B cell (primary cell): ENCODE results near the gene PIK3R2. TPM values are rescaled to one million over a fixed set of nuclear protein-coding genes. Genes with fewer than 3 reads are reported as not detected.

ENCODE experiments used
- ATAC-seq: fragments of 200-7000 bp; cut with Tn5 transposase; one replicate; pipeline ENCODE4 v1.10.0; 2021; ENCODE audit warnings: low read depth, mild to moderate bottlenecking, moderate number of reproducible peaks, moderate library complexity
- CTCF ChIA-PET: fragments of 350-600 bp; sonication (Branson Sonifier 250); formaldehyde crosslinking; loops from one replicate; lab custom pipeline; 2021; ENCODE audit warnings: antibody characterized with exemption, inconsistent platforms; lab: Charles Lee
- POLR2A ChIA-PET: fragments of 350-600 bp; sonication (Branson Sonifier 250); formaldehyde crosslinking; loops from one replicate; lab custom pipeline; 2021; ENCODE audit warnings: antibody characterized with exemption; lab: Charles Lee
- DNase-seq: peaks from one replicate; pipeline ENCODE4 v3.0.0; 2013
- H2AFZ ChIP-seq: 2 replicates; pipeline ENCODE4 v1.6.1; 2012; ENCODE audit warnings: mild to moderate bottlenecking, low read depth, low read length; ENCODE audit not compliant: insufficient read depth, poor library complexity, severe bottlenecking
- H3K27ac ChIP-seq, 2 donors: 1 replicate in 1 of 2; 2 replicates in 1 of 2; pipeline ENCODE4 v1.5.1; 2012 to 2013; ENCODE audit warnings: low read length in 2 of 2, mild to moderate bottlenecking in 2 of 2, moderate library complexity in 1 of 2
- H3K27me3 ChIP-seq, 4 experiments: fragments of 200-600 bp in 1 of 4; sonication (generic) in 1 of 4; replicated peaks in 1 of 4; 1 replicate in 2 of 4; 2 replicates in 2 of 4; pipeline versions ENCODE4 v1.6.1 to v1.7.0; 2013 to 2016; ENCODE audit warnings: low read length in 3 of 4, mild to moderate bottlenecking in 2 of 4, mixed read lengths in 1 of 4, moderate library complexity in 1 of 4; ENCODE audit not compliant: insufficient read depth in 4 of 4, control insufficient read depth in 3 of 4; ENCODE audit errors: control extremely low read depth in 1 of 4
- H3K36me3 ChIP-seq, 2 experiments: replicated peaks in 1 of 2; 1 replicate in 1 of 2; 2 replicates in 1 of 2; pipeline versions ENCODE4 v1.6.1 to v1.7.1; 2013; ENCODE audit warnings: low read length in 1 of 2; ENCODE audit not compliant: insufficient read depth in 2 of 2, control insufficient read depth in 1 of 2; ENCODE audit errors: control extremely low read depth in 1 of 2, extremely low read depth in 1 of 2
- H3K4me1 ChIP-seq, 2 donors: fragments of 200-600 bp in 1 of 2; sonication (generic) in 1 of 2; 1 replicate in 1 of 2; 2 replicates in 1 of 2; pipeline versions ENCODE4 v1.5.1 to v1.6.1; 2013 to 2017; ENCODE audit warnings: low read length in 2 of 2; ENCODE audit not compliant: control insufficient read depth in 2 of 2, insufficient read depth in 2 of 2
- H3K4me2 ChIP-seq: replicated peaks from 2 replicates; pipeline ENCODE3; 2012; ENCODE audit warnings: mild to moderate bottlenecking, low read depth, low read length; ENCODE audit not compliant: poor library complexity, severe bottlenecking
- H3K4me3 ChIP-seq, 5 experiments: fragments of 200-600 bp in 1 of 5; sonication (generic) in 1 of 5; 1 replicate in 3 of 5; 2 replicates in 2 of 5; pipeline versions ENCODE4 v1.5.1 to v1.7.0; 2011 to 2016; ENCODE audit warnings: low read length in 4 of 5, mild to moderate bottlenecking in 4 of 5, low read depth in 2 of 5, control low read depth in 1 of 5, moderate library complexity in 1 of 5; ENCODE audit not compliant: insufficient read depth in 1 of 5; ENCODE audit errors: control extremely low read depth in 1 of 5, extremely low read depth in 1 of 5
- H3K79me2 ChIP-seq: fragments of 200-600 bp; sonication (generic); one replicate; pipeline ENCODE4 v1.6.0; 2016; ENCODE audit warnings: low read length; ENCODE audit not compliant: control insufficient read depth, insufficient read depth
- H3K9ac ChIP-seq: fragments of 200-600 bp; sonication (generic); 2 replicates; pipeline ENCODE4 v1.6.1; 2017; ENCODE audit warnings: mild to moderate bottlenecking, low read length, moderate library complexity
- H3K9me3 ChIP-seq, 3 donors: one replicate each; pipeline versions ENCODE4 v1.6.1 to v1.7.1; 2013; ENCODE audit warnings: low read length in 2 of 3; ENCODE audit not compliant: control insufficient read depth in 2 of 3, insufficient read depth in 1 of 3; ENCODE audit errors: control extremely low read depth in 1 of 3
- H4K20me1 ChIP-seq: 2 replicates; pipeline ENCODE4 v1.6.0; 2012; ENCODE audit warnings: mild to moderate bottlenecking, low read length; ENCODE audit not compliant: insufficient read depth, control insufficient read depth, poor library complexity, severe bottlenecking
- H3K27ac Mint-ChIP-seq: one replicate; pipeline ENCODE4 v1.8.0; 2021; ENCODE audit warnings: mixed read lengths
- H3K27me3 Mint-ChIP-seq: one replicate; pipeline ENCODE4 v1.8.0; 2021; ENCODE audit warnings: mixed read lengths
- H3K4me1 Mint-ChIP-seq: one replicate; pipeline ENCODE4 v1.8.0; 2021; ENCODE audit warnings: mixed read lengths
- H3K4me3 Mint-ChIP-seq: one replicate; pipeline ENCODE4 v1.8.0; 2021; ENCODE audit warnings: mixed read lengths
- H3K9me3 Mint-ChIP-seq: one replicate; pipeline ENCODE4 v1.8.0; 2022; ENCODE audit warnings: mixed read lengths; ENCODE audit not compliant: insufficient read depth
- CTCF ChIP-seq: fragments of 200-600 bp; IDR thresholded peaks from one replicate; pipeline ENCODE4 v1.8.0; 2022; ENCODE audit warnings: antibody characterized with exemption, mild to moderate bottlenecking
- EZH2 ChIP-seq: IDR thresholded peaks from 2 replicates; pipeline ENCODE4 v1.6.1; 2012; ENCODE audit warnings: borderline replicate concordance, low read depth, mild to moderate bottlenecking, moderate library complexity, low read length; ENCODE audit not compliant: insufficient read depth, poor library complexity, severe bottlenecking
- WGBS: methylation state at CpG from one replicate; pipeline ENCODE4 v1.1.5; 2013; ENCODE audit warnings: missing lambda C conversion rate; ENCODE audit not compliant: insufficient coverage; 5-methylcytosine and 5-hydroxymethylcytosine counted together
- intact Hi-C: fragments of 100-400 bp; cut with micrococcal nuclease; formaldehyde crosslinking; loops from one replicate; pipeline ENCODE4 v1.10.0; 2022
- polyA plus RNA-seq: library from polyadenylated mRNA; depleted of rRNA; stranded (reverse); fragments of >200 nt; gene quantifications from 2 replicates; pipeline ENCODE4 v1.2.3, GENCODE V29; 2012
- total RNA-seq, 2 donors: library from RNA; stranded (reverse); fragments of 120-200 nt in 1 of 2; gene quantifications; 1 replicate in 1 of 2; 2 replicates in 1 of 2; pipeline versions ENCODE4 v1.2.3 to v1.2.4, GENCODE V29; 2013 to 2022

The PIK3R2 gene
- total and polyA plus RNA-seq, 2 donors (not counting 1 experiment from before 2014, with no cell fraction given), result 8.5 to 15.8 TPM

GRCh38 chr19:18202397-18202777, 49.4 kb downstream of the PIK3R2 start:
- peak overlapping the region; percentile 67 for H2AFZ ChIP-seq
- H3K79me2 ChIP-seq, result peaks cover 26% of the 10 kb centered on the region
- intact Hi-C loops, result loop anchor here (5.0 kb wide), 1 partner anchor 630 kb away; the partner anchor contains the start of gene UPF1
- Mint-ChIP-seq H3K27me3 (no peaks in the 10 kb centered on the region), H3K4me3 (peak overlapping the region; percentile 79), H3K4me1 (peaks cover 28% of the 10 kb centered on the region), H3K9me3 (no peaks in the 10 kb centered on the region), H3K27ac (no peak overlapping the region)
- TF ChIP-seq CTCF, result no peak
- TF ChIP-seq EZH2, result no peak
- no peak overlapping the region for H3K9ac ChIP-seq
- no peaks in the 10 kb centered on the region for H3K9me3 ChIP-seq
- no peaks in the 10 kb centered on the region for H4K20me1 ChIP-seq
- H3K27me3 ChIP-seq, result no peaks in the 10 kb centered on the region
- CTCF ChIA-PET, result interaction anchor here (0.8 to 11.5 kb wide), 3 partner anchors 9 to 50 kb away, joined by 3 to 152 read pairs (median 24); partner anchors contain the start of gene MPV17L2
- peaks cover 15 to 29% of the 10 kb centered on the region in 2 donors for H3K4me1 ChIP-seq
- ATAC-seq (no peak), DNase-seq (no peak)
- POLR2A ChIA-PET, result interaction anchor here (0.6 kb wide), 1 partner anchor 47 kb away, joined by 3 read pairs; no protein-coding TSS in a partner anchor
- H3K4me3 ChIP-seq, result no peak overlapping the region
- peaks cover 0 to 21% of the 10 kb centered on the region in 2 experiments for H3K36me3 ChIP-seq
- H3K4me2 ChIP-seq, result peak overlapping the region; percentile 85
- 91% methylated on average over 24 of the region's 24 CpGs for WGBS
- H3K27ac ChIP-seq, result no peak overlapping the region

DNA sequence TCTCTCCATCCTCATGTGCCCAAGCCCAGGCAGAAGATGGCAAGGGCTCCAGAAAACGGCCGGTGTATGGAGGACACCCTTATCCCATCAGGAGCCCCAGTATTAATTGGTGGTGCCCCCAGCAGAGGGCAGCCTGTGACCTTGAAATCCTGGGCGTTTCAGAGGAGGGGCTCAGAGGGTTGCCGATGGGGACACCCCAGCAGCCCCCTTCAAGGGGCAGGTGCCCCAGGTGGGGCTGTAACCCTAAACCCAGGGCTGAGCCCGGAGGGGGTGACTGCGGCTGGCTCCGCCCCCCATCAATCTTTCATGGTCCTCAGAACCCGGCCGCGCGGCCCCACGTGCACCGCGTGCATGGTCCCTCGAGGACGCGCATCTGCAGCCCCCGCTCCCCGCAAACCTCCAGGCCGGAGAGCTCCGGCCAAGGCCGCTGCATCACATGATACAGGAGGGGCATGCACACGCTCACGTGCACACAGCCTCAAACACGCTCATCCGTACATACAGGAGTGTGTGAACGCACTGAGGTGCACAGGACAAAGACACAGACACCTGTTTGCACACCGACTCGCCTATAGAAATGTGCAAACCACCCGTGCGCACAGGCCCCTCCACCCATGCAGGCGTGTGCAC, 49.9 kb downstream of the PIK3R2 start:
- no peaks in the 10 kb centered on the region for H4K20me1 ChIP-seq
- Mint-ChIP-seq H3K27me3 (no peaks in the 10 kb centered on the region), H3K9me3 (no peaks in the 10 kb centered on the region), H3K27ac (peak overlapping the region; percentile 96), H3K4me1 (peaks cover 28% of the 10 kb centered on the region), H3K4me3 (peak overlapping the region; percentile 95)
- H3K4me1 ChIP-seq, result peaks cover 15 to 29% of the 10 kb centered on the region in 2 donors
- H3K4me3 ChIP-seq, result peak overlapping the region; percentile 46 to 78 (median 75)
- peak overlapping the region; percentile 69 for H3K9ac ChIP-seq
- ATAC-seq, result no peak
- intact Hi-C loops, result loop anchor here (5.0 kb wide), 1 partner anchor 629 kb away; the partner anchor contains the start of gene UPF1
- peak overlapping the region; percentile 67 for H2AFZ ChIP-seq
- H3K36me3 ChIP-seq, result peaks cover 0 to 17% of the 10 kb centered on the region in 2 experiments
- H3K27ac ChIP-seq, result peak overlapping the region; percentile 31 to 39
- ChIA-PET CTCF (interaction anchor here (0.8 to 11.5 kb wide), 4 partner anchors 10 to 76 kb away, joined by 3 to 152 read pairs (median 21); partner anchors contain the start of gene MPV17L2), POLR2A (interaction anchor here (0.6 to 3.9 kb wide), 7 partner anchors 8 to 202 kb away, joined by 3 to 27 read pairs (median 8); partner anchors contain the start of genes LSM4 and MPV17L2)
- DNase-seq, result no peak
- H3K27me3 ChIP-seq, result no peaks in the 10 kb centered on the region
- peak; percentile 17 for TF ChIP-seq CTCF
- TF ChIP-seq EZH2, result no peak
- H3K9me3 ChIP-seq, result no peaks in the 10 kb centered on the region
- peak overlapping the region; percentile 85 for H3K4me2 ChIP-seq
- H3K79me2 ChIP-seq, result peaks cover 26% of the 10 kb centered on the region
- 4% methylated on average over 32 of the region's 32 CpGs for WGBS
